GM19328 (cell line): Measurements from ENCODE around the gene CBFA2T2.
"Not testable (repeated sequence)": the region's sequence is repeated elsewhere in the genome, so short reads cannot be mapped to it uniquely, and the experiment has no call there.

ENCODE experiments used
- ATAC-seq: cut with Tn5 transposase; IDR thresholded peaks from one replicate; pipeline ENCODE4 v1.9.1; 2021; ENCODE audit warnings: mild to moderate bottlenecking, moderate library complexity; ENCODE audit not compliant: unreplicated experiment

The CBFA2T2 gene

DNA sequence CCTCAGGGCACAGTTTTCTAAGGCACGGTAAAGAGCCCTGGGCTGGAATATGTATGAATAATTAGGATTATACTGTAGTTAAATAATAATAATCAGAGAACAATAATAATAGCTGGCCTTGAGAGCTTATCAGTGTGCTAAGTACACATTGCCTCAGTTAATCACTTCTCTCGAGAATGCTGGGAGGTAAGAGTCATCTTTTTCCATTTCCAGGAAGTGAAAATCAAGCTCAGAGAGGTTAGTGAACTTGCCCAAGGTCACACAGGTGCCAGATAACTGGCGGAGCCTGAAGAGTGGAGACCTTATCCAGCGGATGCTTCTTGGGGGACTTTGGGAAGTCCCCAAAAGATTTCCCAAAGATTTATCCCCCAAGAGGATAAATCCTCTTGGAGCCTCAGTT, 19.4 kb upstream of the CBFA2T2 start:
- ATAC-seq, result no peak

DNA sequence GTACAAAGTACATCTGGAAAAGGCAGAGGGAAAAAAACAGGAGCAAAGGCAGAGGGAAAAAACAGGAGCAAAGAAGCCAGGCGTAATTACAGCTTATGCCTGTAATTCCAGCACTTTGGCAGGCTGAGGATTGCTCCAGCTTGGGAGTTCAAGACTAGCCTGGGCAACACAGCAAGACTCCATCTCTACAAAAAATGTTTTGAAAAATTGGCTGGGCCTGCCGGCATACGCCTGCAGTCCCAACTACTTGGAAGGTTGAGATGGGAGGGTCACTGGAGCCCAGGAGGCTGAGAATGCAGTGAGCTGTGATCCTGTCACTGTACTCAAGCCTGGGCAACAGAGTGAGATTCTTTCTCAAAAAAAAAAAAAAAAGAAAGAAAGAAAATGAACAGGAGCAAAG, 19.0 kb upstream of the CBFA2T2 start:
- ATAC-seq, result no peak

DNA sequence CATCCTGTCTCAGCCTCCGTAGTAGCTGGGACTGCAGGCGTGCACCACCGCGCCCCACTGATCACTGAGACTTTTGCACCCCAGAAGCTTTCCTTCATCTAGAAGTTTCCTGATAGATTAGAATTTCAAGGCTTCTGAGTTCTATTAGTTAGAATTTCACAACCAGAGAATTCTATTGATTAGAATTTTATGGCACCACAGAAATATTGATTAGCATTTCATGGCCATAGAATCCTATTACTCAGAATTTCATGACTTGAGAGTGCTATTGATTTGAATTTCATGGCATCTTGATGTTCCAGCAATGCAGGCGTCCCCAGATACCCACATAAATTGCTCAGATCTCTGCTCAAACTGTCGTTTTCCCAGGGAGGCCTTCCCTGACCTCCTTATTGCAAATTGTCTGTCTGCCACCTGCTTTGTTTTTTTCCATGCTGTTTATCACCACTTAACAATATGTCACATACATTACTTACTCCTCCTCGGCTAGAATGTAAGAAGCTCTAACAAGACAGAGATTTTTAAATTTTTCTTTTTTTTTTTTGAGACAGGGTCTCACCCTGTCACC, 16.9 kb upstream of the CBFA2T2 start:
- ATAC-seq, result no peak

DNA sequence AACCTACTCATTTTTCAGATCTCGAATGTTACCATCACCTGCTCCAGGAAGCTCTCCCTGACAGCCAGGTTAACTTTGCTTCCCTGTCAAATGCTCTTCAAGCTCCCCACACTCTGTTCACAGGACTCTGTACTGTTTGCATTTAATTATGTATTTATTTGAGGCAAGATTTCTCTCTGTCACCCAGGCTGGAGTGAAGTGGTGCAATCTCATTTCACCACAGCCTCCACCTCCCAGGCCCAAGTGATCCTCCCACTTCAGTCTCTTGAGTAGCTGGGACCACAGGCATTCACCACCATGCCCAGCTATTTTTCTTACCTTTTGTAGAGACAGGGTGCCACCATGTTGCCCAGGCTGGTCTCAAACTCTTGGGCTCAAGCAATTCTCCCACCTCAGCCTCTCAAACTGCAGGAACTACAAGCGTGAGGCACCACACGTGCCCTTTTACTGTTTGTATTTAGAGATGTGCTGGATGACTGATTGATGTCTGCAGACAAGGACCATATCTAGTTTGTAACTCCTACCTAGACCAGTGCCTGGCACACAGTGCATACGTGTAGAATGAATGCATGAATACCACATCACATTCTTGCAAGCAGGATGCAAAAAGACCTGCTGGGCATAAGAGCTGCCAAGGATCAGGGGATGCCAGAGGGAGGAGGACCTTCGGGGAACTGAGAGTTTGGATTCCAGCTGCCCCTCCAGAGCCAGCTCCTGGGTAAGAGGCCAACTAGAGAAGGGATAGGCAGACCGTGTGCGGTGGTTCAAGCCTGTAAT, 15.6 kb upstream of the CBFA2T2 start:
- no peak for ATAC-seq

DNA sequence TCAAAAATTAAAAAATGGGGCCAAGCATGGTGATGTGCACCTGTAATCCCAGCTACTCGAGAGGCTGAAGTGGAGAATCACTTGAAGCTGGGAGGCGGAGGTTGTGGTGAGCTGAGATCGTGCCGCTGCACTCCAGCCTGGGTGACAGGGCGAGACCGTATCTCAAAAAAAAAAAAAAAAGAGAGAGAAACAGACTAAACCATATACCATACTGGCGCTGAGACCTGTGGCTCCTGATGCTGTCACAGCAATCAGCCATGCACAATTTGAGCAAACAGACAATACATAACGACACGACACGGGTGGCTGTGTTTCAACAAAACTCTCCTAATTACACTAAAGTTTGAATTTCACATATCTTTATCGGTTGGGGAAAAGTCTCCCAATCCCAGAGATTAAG, 14.9 kb upstream of the CBFA2T2 start:
- ATAC-seq, result no peak

DNA sequence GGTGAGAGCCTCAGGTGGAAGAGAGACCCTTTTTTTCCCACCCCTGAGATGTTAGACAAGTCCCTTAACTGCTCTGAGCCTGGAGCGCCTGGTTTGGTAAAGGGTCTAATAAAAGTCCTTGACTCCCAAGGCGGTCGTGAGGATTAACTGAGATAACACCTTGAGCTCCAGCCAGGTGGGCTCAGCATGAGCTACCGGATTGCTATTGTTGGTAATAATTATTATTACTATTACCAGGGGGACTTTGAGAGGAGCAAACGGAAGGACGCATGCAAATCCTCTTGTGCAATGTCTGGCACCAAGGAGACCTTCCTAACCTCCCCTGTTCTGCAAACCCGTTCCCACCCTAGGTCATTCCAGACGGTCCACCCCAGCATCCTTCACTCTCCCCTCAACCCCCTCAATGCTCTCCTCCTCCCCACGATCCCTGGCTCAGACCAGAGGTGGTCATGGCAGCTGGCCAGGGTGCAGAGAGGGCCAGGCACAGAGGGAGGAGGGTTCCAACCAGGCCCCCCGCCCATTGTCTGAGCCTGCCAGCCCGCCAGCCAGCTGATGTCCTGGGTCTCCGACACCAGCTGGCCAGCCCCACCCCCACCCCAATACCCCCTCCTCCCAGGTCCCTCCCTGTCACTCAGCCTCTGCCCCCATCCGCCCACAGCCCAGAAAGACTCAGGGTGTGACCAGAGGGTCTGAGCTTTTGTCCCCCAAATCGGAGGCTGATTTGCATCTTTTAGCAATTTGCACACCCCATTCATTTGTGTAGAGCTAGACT, 14.3 kb upstream of the CBFA2T2 start:
- no peak for ATAC-seq

DNA sequence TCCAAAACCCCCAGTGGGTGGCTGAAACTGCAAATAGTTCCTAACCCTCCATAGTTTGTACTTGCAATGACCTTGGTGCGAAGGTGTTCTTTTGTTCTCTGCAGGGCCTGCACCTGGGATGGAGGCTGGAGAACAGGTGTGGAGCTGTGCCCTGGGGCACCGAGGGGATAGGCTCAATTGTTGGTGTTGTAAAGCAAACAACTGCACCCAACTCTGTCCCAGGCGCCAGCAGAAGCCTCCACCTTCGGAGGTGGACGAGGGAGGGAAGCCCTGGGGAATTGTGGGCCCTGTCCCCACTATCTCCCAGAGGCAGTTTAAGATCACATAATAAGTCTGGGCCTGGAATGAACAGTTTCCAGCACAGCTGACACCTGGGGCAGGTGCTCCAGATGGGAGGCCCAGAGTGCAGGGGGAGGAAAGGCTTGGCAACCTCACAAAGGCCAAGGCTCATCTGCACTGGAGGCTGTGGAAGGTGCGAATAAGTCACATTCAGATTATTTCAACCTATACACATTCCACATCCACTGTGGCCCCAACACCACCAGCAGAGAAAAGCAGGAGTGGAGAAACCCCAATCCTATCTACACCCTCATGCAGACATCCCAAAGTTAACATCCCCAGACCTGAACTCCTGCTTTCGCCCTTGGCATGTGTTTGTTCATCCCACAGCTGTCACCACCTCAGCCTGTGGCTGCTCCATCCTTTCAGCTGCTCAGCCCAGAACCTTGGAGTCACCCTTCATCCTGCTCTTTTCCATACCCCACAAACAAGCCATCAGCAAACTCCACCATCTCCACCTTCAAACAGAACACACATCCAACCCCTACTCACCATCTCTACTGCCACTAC, 12.3 kb upstream of the CBFA2T2 start:
- no peak for ATAC-seq

DNA sequence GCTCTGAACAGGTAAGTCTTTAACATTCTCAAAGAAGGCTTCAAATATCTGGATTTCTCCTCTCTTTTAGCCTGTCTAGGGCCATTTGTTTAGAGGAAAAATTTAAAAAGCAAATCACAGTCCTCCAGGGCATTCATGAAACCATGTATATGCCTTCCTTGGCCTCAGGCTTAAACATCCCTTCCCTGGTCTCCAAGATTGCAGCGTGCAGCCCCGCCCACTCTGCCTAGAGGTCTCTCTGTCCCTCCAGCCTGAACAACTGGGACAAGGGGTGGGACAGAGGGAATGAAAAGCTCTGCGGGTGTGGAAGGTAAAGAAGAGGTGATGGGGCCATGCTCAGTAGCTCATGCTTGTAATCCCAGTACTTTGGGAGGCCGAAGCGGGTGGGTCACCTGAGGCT, 9.8 kb upstream of the CBFA2T2 start:
- no peak for ATAC-seq

DNA sequence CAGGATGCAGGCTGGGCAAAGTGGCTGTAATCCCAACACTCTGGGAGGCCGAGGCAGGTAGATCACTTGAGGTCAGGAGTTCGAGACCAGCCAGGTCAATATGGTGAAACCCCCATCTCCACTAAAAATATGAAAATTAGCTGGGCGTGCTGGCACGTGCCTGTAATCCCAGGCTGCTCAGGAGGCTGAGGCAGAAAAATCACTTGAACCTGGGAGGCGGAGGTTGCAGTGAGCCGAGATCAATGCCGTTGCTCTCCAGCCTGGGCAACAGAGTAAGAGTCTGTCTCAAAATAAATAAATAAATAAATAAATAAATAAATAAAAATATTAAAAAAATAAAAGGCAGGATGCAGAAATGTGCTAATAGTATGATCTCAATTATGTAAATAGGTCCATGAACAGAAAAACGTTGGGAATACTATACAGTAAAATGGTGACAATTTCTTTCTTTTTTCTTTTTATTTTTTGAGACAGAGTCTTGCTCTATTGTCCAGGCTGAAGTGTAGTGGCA, 8.4 kb upstream of the CBFA2T2 start:
- no peak for ATAC-seq

DNA sequence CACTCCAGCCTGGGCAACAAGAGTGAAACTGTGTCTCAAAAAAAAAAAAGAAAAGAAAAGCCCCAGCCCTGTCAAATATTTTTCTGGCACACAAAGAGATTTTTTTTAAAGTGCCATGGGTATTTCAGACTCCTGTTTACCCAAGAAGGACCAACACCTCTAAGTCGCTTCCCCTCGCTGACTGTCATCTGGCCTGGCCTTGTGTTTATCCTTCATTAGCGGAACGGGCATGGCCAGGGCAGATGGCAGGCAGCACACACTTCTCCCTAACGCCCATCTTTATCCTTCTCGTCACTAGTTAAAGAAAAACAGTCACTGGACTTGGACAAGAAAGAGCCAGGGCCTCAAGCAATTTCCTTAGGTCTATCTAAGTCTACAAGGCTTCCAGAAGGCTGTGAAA, 7.3 kb upstream of the CBFA2T2 start:
- no peak for ATAC-seq

DNA sequence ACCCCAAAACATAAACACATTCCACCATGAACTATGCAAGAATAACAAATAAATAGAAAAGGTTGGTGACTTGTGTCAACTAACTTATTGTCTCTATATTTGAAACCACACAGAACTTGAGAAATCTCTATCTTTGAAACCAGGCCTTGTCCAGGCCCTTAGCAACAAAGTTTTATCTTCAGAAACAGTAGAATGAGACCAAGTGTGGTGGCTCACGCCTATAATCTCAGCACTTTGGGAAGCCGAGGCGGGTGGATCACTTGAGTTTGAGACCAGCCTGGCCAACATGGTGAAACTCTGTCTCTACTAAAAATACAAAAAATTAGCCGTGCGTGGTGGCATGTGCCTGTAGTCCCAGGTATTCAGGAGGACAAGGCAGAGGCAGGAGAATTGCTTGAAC, 6.7 kb upstream of the CBFA2T2 start:
- ATAC-seq, result not testable (repeated sequence)

DNA sequence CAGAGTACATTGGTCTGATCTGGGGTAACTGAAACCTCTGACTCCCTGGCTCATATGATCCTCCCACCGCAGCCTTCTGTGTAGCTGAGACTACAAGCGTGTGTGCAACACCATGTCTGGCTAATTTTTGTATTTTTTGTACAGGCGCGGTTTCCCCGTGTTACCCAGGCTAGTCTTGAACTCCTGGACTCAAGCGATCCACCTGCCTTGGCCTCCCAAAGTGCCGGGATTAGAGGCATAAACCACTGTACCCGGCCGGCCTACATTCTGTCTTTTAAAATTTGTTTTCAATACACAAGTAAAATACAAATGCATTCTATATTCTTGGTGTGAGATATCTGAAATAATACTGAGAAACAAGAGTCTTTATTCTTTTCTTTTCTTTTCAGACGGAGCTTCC, 1.7 kb upstream of the CBFA2T2 start:
- no peak for ATAC-seq

DNA sequence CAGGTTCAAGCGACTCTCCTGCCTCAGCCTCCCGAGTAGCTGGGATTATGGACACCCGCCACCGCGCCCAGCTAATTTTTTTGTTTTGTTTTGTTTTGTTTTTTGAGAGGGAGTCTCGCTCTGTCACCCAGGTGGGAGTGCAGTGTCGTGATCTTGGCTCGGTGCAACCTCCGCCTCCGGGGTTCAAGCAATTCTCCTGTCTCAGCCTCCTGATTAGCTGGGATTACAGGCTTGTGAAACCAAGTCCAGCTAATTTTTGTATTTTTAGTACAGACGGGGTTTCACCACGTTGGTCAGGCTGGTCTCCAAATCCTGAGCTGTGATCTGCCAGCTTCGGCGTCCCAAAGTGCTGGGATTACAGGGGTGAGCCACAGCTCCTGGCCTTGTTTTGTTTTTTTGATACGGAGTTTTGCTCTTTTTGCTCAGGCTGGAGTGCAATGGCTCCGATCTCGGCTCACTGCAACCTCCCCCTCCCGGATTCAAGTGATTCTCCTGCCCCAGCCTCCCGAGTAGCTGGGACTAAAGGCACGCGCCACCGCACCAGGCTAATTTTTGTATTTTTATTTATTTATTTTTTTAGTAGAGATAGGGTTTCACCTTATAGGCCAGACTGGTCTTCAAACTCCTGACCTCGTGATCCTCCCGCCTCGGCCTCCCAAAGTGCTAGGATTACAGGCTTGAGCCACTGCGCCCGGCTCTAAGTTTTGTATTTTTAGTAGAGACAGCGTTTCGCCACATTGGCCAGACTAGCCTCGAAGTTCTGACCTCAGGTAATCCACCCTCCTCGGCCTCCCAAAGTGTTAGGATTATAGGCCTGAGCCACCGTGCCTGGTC, 1.0 kb upstream of the CBFA2T2 start:
- not testable (repeated sequence) for ATAC-seq

DNA sequence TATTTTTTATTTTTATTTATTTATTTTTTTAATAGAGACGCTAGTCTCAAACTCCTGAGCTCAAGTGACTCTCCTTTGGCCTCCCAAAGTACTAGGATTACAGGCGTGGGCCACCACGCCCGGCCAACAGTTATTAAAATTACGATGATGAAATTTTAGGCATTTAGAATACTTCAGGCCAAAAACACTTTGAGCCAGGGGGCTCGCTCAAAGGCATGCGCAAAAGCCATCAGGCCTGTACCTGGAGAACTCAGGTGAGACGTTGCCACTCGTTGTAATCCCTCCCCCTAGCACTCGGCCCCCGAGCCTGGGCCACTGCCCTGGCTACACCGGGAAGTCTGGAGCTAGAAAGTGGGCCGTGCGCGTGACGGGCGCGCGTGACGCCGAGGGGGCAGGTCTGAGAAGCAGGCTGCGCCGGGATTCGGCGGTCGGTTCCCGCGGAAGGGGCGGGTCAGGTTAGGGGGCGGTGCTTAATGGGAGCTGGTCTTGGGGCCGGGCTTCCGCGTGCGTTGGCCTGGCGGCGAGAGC, 337 bp upstream of the CBFA2T2 start:
- ATAC-seq, result peak; percentile 93

DNA sequence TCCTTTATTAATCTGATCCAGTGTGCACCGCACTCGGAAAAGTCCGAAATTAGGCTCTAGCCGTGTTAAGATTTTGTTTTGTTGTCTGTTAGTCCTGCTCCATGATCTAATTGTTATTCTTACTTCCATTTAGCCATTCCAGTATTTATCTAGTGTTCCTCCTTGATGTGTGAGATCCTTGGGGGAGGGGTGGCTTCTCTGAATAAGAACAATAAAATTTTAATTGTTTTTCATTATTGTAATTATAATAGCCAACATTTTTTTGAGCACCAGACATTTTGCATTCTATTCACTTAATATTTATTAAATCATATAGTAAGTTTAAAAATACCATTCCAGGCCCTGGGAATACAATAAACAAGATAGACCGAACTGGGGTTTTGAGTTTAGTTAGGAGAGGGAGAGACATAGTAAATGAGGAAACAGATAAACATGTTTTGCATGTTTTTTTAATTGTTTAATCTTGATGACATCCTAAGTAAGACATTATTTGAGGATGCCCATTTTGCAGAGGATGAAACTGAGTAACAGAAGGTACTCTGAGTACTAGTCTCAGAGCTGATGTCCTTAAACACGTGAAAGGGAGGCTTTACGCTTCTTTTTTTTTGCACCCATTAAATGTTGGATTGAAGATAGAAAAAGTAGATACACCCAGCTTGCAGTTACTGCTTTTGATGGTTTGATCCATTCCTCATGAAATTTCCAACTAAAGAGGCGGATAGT, 1.2 kb downstream of the CBFA2T2 start:
- no peak for ATAC-seq

DNA sequence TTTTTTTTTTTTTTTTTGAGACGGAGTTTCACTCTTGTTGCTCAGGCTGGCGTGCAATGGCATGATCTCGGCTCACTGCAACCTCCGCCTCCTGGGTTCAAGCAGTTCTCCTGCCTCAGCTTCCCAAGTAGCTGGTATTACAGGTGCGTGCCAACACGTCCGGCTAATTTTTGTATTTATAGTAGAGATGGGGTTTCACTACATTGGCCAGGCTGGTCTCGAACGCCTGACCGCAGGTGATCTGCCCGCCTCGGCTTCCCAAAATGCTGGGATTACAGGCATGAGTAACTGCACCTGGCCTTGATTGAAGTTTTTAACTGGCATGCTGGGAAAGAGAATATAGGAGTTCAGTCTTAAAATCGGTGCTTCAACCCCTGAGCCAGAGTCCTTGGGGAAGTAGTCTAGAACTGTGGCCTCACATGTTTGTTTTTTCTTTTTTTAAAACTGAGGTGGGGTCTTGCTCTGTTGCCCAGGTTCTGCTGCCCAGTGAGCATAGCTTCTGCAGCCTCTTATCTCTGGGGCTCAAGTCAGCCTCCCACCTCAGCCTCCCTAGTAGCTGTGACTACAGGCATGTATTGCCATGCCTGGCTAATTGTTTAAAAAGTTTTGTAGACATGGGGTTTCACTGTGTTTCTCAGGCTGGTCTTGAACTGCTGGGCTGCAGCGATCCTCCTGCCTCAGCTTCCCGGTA, 3.3 kb downstream of the CBFA2T2 start:
- no peak for ATAC-seq

DNA sequence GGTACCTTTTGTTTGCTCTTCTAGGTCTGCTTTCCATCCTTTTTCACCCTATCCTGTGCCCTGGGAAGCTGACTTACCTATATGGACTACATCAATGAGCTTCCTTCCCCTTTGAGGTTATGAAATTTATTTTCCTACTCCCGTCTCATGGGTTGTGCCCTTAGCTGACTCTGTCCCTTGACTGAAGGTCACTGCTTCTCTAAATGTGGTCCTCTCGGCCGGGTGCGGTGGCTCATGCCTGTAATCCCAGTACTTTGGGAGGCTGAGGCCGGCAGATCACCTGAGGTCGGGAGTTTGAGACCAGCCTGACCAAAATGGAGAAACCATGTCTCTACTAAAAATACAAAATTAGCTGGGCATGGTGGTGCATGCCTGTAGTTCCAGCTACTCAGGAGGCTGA, 6.9 kb downstream of the CBFA2T2 start:
- not testable (repeated sequence) for ATAC-seq

DNA sequence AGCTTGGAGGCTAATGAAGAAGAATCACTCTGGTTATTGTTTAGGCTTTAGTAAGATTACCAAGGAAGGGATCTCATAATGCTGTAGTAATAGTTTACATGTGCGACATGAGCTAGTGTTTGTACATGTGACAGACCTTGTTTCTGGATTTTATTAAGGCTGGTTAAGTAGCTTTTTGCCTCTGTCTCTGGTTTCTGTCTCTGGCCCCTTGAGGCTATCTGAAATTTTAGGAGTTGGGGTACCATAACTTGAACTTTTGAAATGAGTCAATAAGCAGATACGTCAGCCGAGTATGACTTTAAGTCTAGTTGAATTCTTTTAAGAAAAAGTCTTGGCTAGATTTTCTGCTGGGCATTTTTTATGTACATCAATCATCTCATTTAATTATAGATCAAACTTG, 9.5 kb downstream of the CBFA2T2 start:
- no peak for ATAC-seq

DNA sequence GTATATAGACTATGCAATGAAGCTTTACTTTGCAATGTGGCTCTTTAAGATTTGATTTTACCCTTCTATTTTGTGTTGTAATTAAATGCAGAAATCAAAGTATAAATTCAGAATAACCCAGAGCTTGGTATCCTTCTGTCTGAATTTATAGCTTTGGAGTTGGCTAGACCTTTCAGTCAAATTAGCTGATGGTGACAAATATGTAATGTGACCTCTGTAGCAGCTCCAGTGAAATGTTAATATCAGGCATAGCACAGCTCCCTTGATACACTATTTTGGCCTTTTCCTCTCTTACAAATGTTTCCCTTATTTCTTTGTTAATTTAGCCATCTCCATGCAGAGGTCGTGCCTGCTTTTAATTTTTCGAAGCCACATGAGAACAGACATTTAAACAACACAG, 11.1 kb downstream of the CBFA2T2 start:
- no peak for ATAC-seq
